ENCODE results near the gene GPX7. TPM values are rescaled to one million over a fixed set of nuclear protein-coding genes. Genes with fewer than 3 reads are reported as not detected.

GPX7 gene
- polyA plus RNA-seq, 4 donors: 71.5 to 93.5 (median 76.9) TPM

Other genes with a start within 250 kb of the GPX7 start
- gene CC2D1B, start 236.2 kb upstream of the GPX7 start, polyA plus RNA-seq (ENCODE audit: insufficient read length in 4 of 4): 10 to 100 TPM; 19.5 to 38.6 (median 36.5) TPM
- 1 to 10 TPM; 4.2 to 8.2 (median 7.2) TPM for gene ORC1, start 197.9 kb upstream of the GPX7 start, polyA plus RNA-seq (ENCODE audit: insufficient read length in 4 of 4)
- gene PRPF38A, start 197.8 kb upstream of the GPX7 start, polyA plus RNA-seq (ENCODE audit: insufficient read length in 4 of 4): 10 to 100 TPM; 66.6 to 86.0 (median 79.2) TPM
- gene TUT4, start 49.3 kb upstream of the GPX7 start, polyA plus RNA-seq (ENCODE audit: insufficient read length in 4 of 4): 100 to 1,000 TPM in 1 of 4 donors, 10 to 100 TPM in 3; 66.8 to 119 (median 80.4) TPM
- gene SHISAL2A, start 30.8 kb downstream of the GPX7 start, polyA plus RNA-seq (ENCODE audit: insufficient read length in 4 of 4): 1 to 10 TPM in 3 of 4 donors, under 1 TPM in 1; 0.74 to 2.4 (median 1.8) TPM
- gene COA7, start 96.0 kb downstream of the GPX7 start, polyA plus RNA-seq (ENCODE audit: insufficient read length in 4 of 4): 10 to 100 TPM; 15.3 to 18.3 (median 17.0) TPM
- gene ZYG11B, start 124.1 kb downstream of the GPX7 start, polyA plus RNA-seq (ENCODE audit: insufficient read length in 4 of 4): 10 to 100 TPM; 25.8 to 30.7 (median 28.1) TPM
- under 1 TPM; 0.17 to 0.23 (median 0.18) TPM for gene ZYG11A, start 240.4 kb downstream of the GPX7 start, polyA plus RNA-seq (ENCODE audit: insufficient read length in 4 of 4)